Gastrocnemius medialis (tissue), 4 donors: ENCODE measurements around the gene TOMM7.

Source experiments
- CTCF ChIP-seq, 5 experiments: fragments of 450-650 bp in 3 of 5; fragments of 200-600 bp in 2 of 5; sonication (generic) in 2 of 5; IDR thresholded peaks in 4 of 5; conservative IDR thresholded peaks in 1 of 5; 1 replicate in 4 of 5; 2 replicates in 1 of 5; pipeline ENCODE4 v1.5.1; 2016 to 2019; ENCODE audit warnings: antibody characterized with exemption in 5 of 5, mild to moderate bottlenecking in 3 of 5, moderate library complexity in 3 of 5
- POLR2A ChIP-seq, 2 donors: fragments of 450-650 bp; IDR thresholded peaks; one replicate each; pipeline ENCODE4 v1.6.1; 2017; ENCODE audit warnings: antibody characterized with exemption in 2 of 2, mild to moderate bottlenecking in 2 of 2, moderate library complexity in 2 of 2

- TF ChIP-seq CTCF (IDR thresholded peaks at IDR 0.05 in 4 of 5, conservative IDR thresholded peaks at IDR 0.05 in 1 of 5) = no peak
- no peak for TF ChIP-seq POLR2A (IDR thresholded peaks at IDR 0.05)
Observed at GRCh38 chr7:22787951-22788350, 34.7 kb downstream of the TOMM7 start.
